HG02943 (cell line): ENCODE data around the gene DPP10.
"Not testable (repeated sequence)": the region's sequence is repeated elsewhere in the genome, so short reads cannot be mapped to it uniquely, and the experiment has no call there.

Experiments used
- ATAC-seq: cut with Tn5 transposase; IDR thresholded peaks from one replicate; pipeline ENCODE4 v1.9.1; 2021; ENCODE audit warnings: mild to moderate bottlenecking, low read depth, moderate library complexity; ENCODE audit not compliant: unreplicated experiment

DPP10 gene

DNA sequence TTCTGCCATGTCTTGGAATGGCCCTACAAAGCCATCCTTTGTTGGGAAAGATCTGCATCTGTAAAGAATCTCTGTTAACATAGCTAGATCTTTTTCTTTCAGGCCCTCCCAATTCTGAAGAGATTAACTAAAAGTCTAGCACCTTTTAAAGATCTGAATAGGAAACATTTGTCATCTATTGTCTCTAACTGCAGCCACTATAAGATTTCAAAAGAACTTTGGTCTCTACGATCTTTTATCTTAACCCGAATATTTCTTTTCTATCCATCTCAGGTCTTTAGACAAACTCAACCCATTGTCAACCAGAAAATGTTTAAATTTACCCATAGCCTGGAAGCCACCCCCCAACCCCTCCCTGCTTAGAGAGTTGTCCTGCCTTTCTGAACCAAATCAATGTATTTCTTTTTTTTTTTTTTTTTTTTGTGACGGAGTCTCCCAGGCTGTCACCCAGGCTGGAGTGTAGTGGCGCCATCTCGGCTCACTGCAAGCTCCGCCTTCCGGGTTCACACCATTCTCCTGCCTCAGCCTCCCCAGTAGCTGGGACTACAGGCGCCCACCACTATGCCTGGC lies 643.7 kb downstream of the DPP10 start:
- not testable (repeated sequence) for ATAC-seq

DNA sequence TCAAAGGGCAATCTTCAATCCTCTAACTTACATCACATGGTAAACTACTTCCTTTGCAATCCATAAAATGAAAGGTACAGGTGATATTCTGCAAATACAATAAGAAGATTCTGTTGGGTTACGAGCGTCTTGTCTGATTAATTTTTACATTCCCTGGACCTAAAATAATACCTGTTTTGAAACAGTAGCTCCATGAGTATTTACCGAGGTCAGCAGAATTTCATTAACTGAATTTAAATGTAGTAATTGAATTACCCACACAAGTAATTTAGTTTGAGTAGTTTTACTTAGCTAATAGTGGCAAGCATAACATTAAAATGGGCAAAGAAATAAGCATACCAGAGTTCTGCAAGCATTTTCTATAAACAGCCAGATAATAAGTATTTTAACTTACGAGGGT lies 652.0 kb downstream of the DPP10 start:
- ATAC-seq = no peak

DNA sequence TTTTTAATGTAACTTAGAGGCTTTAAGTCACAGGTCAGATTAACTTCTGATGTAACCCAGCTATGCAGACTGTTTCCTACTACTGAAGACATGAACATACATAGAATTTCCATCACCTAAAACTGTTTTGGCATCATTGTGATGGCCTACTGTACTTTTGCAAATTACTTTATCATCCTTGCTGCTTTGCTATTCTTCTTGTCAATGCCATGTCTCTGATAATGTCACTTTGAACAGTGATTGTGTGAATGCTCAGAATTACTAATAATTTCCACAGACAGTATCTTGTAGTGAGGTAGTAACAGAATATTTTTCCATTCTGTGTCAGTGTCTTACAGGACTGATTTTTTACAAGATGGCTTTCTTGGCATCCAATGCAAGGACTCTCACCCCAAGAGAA lies 663.5 kb downstream of the DPP10 start:
- no peak for ATAC-seq

DNA sequence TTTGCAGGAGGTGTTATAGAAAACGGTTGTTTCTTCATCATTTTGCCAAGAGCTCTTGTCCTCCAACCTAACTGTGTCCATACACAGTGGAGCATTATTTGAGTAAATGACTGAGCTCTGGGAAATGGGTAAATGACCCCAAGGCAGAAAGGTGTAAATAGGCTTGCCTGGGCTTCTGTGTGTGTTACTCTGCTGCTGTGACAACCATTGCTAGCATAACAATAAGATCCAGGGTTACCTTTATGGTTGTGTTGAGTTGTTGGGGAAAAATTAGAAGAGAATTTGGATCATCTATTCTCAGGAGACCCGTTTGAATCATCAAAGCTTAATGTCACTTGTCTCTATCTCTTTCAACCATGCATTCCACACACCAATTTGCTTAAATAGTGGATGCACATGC lies 672.7 kb downstream of the DPP10 start:
- no peak for ATAC-seq

DNA sequence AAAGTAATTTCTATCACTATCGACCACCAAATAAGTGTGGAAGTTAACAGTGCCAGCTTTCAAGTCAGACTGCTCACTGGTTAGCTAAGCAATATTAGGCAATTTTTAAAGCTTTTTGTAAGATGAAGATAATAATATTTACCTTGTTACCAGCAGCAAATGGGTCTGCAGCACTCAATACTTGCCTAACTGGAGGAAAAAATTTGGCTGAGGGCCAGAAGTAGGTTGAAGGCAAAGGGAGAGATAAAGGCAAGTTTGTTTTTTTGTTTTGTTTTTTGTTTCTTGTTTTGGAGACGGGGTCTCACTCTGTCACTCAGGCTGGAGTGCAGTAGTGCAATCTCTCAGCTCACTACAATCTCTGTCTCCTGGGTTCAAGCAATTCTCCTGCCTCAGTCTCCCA lies 675.9 kb downstream of the DPP10 start:
- ATAC-seq = no peak

DNA sequence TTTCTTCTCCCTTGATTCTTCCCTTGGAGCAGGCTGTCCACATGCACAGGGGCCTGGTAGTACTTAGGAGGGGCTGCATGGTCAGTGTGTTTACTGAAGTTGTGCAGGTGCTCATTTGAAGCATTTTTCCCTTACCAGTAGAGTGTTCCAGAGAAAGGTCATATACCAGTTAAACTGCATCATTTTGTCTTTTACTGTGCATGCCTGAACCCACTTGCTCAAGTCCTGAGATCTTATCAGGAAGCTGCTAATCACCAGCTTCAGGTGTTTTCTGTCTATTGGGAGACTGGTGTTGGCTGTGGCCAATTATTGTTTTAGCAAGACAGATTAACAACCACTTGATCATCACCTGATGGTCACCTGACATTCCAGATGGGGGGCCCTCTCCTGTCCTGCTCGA lies 676.6 kb downstream of the DPP10 start:
- ATAC-seq = no peak

DNA sequence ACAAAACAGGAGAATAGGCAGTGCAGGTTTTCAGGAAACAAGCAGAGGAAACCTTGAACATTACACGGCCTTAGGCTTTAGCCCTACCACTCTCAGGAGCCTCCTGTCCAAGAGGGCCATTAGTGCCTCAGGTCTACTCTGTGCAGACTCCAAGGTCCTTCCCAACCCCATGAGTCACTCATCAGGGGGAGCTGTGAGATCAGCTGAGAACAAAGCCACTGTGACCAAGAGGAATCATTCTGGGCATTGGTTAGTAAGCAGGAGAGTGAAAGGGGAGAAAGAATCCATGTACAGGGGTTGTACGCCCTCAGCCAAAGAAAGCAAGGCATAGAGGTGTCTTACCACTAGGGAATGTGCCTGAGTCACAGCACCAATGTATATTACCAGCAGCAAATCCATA lies 680.3 kb downstream of the DPP10 start:
- ATAC-seq = no peak

DNA sequence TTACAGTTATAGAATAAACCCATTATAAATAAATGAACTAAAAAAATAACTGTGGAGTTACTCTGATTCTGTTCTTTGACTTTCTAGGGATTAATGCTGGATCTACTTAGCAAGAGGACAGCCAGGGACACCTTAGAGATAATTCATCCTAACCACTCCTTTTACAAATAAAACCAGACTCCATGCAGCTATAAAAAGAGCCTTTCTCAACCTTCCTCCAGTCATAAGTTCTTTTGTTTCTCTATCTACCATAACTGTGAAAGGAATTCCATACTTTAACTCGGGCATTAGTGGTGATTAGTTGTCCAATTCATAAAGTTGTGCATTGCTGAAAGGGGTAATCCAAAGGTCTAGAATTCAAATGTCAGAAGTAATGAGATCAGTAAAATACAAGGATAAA lies 682.4 kb downstream of the DPP10 start:
- no peak for ATAC-seq

DNA sequence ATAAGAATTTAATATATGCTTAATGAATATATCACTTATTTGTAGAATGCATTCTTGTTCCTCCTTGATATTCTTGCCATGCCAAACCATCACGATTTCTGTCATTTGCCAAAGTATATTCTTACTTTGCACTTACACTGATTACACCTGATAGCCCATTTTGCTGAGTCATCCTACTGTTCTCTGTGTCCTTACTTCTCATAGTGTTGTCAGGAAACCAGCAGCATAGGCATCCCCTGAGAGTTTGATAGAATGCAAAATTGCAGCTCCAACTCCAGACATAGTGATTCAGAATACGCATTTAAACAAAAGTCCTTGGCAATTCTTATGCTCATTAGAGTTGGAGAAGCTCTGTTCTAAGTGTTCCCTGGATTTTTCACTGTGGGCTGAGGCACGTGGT lies 687.1 kb downstream of the DPP10 start:
- ATAC-seq = no peak

DNA sequence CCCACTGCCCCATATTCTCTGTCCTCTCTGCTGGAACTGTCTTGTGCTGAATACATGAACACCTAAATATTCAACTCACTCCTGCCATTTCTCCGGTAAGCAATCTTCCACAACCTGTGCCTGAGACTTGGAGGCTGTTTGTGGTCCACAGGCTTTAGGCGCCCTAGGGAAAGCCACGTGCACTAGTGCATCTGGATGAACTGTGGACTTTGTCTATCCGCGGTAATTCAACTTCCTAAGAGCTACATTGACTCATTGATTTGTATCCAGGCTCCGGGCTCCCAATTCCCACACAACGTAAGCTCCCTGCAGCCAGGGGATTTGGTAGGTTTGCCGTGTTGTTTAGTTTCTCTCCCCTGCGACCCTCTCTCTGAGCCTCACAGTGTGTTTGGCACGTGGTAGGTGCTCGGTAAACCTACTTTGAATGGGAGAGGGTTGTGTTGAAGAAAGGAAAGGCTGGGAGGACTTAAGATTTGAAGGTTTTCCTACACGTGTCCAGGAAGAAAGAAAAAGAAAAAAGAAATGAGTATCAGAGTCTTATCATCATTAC lies 718.2 kb downstream of the DPP10 start:
- no peak for ATAC-seq

DNA sequence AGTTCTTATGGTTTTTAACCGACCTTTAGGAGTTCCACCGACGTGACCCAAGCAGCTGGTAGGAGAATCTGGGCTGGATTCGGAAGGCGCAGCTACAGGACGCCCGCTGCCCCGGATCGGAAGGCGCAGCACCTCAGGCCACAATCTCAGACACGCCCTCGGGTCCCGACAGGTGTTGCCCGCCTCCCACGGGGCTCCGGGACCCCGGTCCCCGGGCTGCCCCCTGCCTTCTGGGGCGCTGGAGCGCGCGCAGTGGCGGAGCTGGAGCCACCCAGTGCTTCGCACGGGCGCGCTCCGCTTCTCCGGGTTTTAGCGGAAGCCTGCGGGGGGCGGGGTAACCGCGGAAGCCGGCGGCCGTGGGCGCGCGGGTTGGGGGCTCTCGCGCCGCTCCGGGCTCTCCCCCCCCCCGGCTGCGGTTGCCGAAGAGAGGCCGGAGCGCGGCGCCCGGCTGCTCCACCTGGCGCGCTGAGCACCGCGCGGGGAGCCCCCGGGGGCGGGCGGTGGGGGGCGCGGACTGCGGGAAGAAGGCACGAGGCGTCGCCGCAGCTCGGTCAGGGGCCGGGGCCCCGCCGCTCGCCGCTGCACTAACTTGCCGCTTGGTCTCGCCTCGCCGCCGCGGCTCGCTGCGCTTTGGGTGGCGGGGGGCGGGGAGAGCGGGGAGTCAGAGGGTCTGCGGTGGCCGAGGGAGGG lies 718.8 kb downstream of the DPP10 start:
- no peak for ATAC-seq

DNA sequence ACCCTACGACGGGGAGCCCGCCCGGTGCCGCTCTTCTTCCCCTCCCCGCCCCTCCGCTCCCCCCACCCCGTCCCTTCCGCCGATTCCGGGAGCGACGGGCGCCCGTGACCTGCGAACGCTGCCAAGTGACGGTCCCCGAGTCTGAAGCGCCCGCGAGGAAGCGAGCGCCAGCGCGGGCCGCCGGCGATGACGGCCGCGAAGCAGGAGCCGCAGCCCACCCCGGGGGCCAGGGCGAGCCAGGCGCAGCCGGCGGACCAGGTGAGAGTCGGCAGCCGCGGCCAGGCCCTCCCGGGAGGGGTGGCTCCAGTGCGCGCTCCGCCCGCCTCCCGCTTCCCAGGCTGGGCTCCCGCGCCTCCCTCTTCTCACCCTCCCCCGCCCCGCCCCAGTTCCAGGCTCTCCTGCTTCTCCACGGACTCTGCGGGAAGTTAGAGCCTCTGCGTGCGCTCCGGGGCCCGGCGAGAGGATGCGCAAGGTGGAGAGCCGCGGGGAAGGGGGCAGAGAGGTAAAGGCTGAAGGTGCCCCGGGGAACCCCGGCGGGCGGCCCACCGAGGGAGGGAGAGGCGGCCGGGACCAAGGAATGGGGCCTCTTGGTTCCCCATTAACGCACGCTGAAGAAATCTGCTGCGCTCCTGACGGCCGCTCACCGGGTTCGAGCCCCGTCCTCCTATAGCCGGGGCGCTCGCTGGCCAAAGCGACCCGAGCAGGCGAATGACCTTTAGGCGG lies 719.5 kb downstream of the DPP10 start:
- no peak for ATAC-seq

DNA sequence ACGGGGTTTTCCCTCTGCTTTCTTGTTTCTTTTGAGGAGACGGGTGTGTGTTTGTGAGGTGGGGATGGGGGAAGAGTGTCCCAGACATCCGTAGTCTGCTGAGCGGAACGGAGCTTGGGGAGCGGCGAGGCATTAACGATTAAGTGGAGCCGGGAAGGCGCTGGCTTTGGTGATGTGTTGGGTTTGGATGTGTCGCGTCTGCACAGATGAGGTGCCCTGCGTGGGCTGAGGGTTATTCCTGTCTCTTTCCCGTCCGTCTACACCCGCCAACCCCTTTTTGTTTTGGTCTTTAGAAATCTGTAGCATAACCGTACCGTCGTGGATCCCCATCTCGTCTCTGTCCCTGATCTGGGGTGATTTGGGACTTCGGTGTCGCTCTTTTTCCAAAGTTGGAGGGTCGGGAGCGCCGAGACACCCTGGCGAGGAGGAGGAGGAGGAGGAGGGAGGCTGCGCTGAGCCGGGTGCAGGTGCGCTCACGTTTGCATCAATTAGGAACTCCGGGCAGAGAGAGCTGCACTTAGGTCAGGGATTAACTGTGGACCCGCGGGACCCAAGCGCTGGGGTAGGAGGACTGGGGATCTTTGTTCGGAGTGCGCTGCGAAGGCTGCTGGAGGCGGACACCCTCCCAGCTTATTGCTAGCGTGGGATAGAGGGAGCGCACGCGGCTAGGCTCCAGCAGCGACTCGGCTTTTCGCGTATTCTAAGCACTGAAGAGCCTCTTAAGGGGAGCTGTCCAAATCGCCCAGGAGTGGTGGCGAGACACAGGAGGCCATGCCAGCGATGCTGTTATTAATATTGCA lies 720.3 kb downstream of the DPP10 start:
- ATAC-seq = no peak

DNA sequence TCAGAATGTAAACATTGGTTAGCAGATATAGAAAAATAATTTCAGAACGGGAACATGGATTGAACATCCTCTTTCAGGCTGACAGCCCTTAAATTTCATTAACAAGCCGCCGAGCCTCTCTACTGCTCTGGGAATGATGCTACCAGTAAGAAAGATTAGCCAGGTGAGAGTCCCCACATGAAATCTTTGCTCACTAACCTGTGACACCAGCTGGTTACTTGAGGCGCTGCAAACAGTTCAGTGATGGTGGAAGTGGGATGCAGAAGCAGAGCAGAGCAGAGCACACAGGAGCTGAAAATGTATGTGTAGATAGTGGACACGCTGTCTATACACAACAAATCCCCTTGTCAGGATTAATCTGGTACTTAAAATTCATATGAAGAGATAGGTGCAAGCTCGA lies 721.1 kb downstream of the DPP10 start:
- ATAC-seq = no peak

DNA sequence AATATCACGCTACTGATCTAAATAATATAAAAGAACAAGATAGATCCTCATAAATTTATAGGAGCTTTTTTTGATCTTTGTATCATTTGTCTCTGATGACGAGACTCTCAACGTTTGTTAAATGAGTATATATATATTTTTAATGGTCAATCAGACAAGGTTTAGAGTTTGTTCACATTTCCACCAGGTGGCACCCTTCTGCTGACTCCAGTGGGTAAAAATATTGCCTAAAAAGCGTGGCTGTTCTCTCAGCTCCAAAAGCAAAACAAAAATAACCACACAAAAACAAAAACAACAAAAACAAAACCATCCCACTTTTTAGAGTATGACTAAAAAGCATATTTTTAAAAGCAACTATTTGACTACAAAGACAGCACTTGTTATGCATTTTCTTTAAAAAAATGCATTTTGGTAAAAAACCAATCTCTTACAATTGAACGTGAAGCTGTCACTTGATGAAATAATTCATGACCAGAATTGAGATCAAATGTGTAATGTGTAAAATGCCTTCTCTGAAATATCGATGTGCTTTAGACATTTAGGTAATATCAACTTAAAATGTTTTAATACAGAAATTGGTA lies 723.2 kb downstream of the DPP10 start:
- ATAC-seq = no peak

DNA sequence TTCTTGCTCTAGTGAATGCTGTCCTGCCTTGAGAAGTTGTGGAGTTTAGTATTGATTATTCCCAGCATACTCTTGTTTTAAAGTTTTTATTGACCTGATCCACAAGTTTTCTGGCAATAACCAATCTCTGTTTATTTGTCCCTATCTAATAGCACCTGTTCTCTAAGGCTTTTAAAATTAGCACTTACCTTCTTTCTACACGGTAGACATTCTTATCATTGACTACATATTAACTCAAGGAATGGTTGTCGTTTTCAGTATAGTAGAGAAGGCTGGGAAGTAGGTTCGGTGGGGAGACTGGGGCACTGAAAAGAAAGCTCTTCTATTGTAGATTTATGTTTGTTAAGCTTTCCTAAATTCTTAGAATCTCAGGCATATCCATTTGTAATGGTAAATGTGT lies 726.0 kb downstream of the DPP10 start:
- ATAC-seq = no peak

DNA sequence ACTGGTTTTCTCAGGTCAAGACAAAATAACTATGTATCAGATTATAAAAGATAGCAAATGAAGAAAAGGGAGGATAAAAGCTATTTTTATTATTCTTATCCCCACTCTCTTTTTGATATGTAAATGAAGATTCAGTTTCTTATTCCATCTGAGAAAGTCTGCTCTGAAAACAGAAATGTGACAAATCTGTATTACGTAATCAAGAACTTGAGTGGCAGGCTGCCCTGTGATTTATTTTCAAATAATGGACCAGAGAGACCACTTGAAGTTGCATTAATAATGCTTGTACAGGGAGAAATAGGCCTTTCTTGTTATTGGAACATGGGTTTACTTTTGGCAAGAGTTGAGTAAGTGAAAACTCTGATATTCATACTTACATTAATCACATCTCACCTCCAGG lies 727.4 kb downstream of the DPP10 start:
- no peak for ATAC-seq

DNA sequence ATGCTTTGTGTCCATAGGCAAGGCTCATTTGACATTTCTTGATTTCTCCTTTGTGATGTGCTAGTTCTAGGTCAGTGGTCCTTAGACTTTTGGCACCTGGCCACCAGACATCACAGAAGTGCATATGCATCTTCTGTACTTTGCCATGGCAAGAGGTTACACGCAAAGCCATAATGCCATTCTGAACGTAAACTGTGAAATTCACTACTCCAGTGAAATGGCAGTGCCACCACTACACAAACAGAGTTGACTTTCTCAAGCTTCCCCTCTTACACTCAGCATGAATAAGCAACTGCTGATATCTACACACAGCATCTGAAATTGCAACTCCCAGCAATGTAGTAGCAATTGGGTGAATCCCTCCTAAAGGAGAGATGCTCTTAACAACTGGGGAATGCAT lies 729.3 kb downstream of the DPP10 start:
- ATAC-seq = no peak

DNA sequence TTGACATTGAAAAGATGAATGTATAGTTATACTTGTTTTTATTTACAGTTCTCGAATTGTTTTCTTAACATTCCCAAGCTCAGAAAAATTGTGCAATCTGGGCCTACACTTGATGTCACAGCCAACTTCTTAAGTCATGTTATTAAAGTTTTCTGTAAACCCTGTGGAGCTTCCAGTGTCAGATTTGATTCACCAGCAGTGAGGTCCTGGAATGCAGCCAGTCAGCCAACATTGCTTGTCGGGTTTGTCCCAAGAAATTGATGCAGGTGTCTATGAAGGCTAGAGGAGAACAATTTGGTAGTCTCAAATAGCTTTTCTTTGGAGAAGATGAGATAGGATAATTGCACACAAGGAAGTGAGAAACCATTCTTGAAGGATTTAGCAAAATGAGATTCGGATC lies 732.2 kb downstream of the DPP10 start:
- no peak for ATAC-seq

DNA sequence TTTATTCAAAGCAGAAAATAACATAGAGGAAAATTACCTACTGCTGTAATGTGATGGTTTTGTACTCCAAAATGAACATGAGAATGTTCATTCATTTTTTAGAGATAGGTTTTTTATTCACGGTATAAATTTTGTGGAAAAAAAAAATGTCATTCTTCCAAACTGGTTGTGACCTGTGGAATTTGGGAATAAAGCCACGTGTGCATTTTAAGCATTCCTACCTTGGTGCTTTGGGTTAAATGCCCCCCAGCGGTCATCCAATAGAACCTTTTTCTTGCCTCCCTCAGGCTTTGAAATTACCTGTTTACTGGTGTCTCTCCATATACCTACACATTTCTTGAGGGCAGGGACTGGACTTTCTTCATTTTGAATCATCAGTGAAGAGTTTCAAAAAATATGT lies 740.7 kb downstream of the DPP10 start:
- no peak for ATAC-seq

DNA sequence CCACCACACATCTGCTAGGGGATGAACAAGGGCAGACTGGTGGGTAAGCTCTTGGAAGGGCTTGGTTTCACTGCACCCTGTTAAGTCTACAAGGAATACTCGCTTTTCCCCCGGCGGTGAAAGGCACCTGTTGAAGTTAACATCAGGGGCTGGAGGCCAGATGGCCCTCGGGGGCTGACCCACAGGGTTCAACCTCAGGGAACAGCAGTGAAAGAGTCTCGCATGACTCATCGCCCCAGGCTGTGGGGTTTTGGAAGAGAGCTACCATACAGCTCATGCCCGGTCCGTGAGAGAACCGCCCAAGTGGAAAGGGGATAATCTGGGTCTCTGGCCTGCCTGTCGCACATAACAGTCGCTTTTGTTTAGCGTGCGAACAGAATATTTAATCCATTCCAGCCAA lies 748.0 kb downstream of the DPP10 start:
- no peak for ATAC-seq
